C4-2B (cell line): ENCODE data around the gene CHPT1.

Experiments used
- H3K27ac ChIP-seq: fragments of 450-650 bp; 2 replicates; pipeline ENCODE4 v1.5.1; 2017
- CTCF ChIP-seq: fragments of 450-650 bp; conservative IDR thresholded peaks from 2 replicates; pipeline ENCODE4 v1.5.1; 2017; ENCODE audit warnings: mild to moderate bottlenecking
- ZFX ChIP-seq: fragments of 450-650 bp; IDR thresholded peaks from 2 replicates; pipeline ENCODE4 v1.6.1; 2017

CHPT1 gene

GRCh38 chr12:101773650-101774162, 76.3 kb downstream of the CHPT1 start:
- TF ChIP-seq CTCF (peak; percentile 87), ZFX (no peak)
- no peak overlapping the region for H3K27ac ChIP-seq

DNA sequence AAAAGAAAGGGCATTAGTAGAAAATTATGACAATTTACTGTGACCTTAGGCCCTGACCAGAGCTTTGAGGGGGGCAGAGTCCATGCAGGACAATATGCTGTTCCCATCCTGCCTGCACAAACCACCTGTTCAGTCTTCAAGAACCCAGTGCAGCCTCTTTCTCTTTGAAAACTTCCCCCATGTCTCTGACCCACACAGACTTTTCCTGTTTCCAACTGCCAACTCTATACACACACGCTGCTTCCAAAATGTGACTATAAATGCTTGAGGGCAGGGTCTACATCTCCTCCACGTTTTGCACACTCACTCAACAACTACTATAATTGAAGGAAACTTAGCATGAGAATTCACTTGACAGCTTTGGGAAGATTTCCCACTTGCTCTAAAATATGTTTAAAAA, 78.4 kb downstream of the CHPT1 start:
- H3K27ac ChIP-seq = no peak overlapping the region
- no peak for TF ChIP-seq ZFX

GRCh38 chr12:101777485-101777884, 80.0 kb downstream of the CHPT1 start:
- TF ChIP-seq CTCF (no peak), ZFX (no peak)
- no peak overlapping the region for H3K27ac ChIP-seq

- TF ChIP-seq ZFX (no peak), CTCF (no peak)
- no peak overlapping the region for H3K27ac ChIP-seq
Measured at GRCh38 chr12:101777978-101778377, 80.5 kb downstream of the CHPT1 start.
